DND-41 (cell line): ENCODE measurements around the gene PSG4.
"Not testable (repeated sequence)": the region's sequence is repeated elsewhere in the genome, so short reads cannot be mapped to it uniquely, and the experiment has no call there.

Experiments
- EZH2 ChIP-seq: IDR thresholded peaks from 3 replicates; pipeline ENCODE4 v1.6.1; 2012; ENCODE audit warnings: borderline replicate concordance, low read depth, mild to moderate bottlenecking, moderate library complexity, low read length, inconsistent platforms; ENCODE audit not compliant: severe bottlenecking
- TF ChIP-seq, protein P1 (sequence below): IDR thresholded peaks from 2 replicates; pipeline ENCODE4 v1.5.1; 2012; ENCODE audit warnings: borderline replicate concordance, low read length, moderate library complexity, mild to moderate bottlenecking; ENCODE audit not compliant: poor library complexity, severe bottlenecking; ENCODE audit errors: extremely low read depth

GRCh38 chr19:43163135-43163534 lies 42.3 kb downstream of the PSG4 start:
- TF ChIP-seq, protein P1, sequence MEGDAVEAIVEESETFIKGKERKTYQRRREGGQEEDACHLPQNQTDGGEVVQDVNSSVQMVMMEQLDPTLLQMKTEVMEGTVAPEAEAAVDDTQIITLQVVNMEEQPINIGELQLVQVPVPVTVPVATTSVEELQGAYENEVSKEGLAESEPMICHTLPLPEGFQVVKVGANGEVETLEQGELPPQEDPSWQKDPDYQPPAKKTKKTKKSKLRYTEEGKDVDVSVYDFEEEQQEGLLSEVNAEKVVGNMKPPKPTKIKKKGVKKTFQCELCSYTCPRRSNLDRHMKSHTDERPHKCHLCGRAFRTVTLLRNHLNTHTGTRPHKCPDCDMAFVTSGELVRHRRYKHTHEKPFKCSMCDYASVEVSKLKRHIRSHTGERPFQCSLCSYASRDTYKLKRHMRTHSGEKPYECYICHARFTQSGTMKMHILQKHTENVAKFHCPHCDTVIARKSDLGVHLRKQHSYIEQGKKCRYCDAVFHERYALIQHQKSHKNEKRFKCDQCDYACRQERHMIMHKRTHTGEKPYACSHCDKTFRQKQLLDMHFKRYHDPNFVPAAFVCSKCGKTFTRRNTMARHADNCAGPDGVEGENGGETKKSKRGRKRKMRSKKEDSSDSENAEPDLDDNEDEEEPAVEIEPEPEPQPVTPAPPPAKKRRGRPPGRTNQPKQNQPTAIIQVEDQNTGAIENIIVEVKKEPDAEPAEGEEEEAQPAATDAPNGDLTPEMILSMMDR: not testable (repeated sequence)
- not testable (repeated sequence) for TF ChIP-seq EZH2
